ENCODE data around the gene ATXN10.

The ATXN10 gene

DNA sequence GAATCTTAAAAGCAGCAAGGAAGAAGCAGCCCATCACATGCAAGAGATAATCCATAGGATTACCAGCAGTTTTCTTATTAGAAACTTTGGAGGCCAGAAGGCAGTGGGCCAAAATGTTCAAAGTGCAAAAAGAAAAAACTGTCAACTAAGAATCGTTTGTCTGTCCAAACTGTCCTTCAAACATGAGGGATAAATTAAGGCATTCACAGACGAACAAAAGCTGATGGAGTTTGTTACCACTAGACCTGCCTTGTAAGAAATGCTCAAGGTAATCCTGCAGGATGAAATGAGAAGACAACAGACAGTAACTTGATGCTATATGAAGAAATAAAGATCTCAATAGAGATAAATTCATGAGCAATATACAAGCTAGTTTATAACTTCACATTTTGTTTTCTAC is 154.9 kb downstream of the ATXN10 start:
- DNase-seq (ENCODE audit: low read depth) = no peak

DNA sequence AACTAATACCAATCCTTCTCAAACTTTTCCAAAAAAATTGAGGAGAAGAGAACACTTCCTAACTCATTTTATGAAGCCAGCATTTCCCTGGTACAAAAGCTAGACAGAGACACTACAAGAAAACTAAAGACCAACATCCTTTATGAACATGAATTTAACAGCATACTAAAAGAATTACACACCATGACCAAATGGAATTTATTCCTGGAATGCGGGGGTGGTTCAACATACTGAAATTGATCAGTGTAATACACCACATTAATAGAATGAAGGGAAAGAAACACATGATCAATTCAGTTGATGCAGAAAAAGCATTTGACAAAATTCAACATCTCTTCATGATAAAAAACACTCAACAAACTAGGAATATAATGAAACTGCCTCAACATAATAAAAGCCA is 157.2 kb downstream of the ATXN10 start:
- no peak for DNase-seq (ENCODE audit: low read depth)

DNA sequence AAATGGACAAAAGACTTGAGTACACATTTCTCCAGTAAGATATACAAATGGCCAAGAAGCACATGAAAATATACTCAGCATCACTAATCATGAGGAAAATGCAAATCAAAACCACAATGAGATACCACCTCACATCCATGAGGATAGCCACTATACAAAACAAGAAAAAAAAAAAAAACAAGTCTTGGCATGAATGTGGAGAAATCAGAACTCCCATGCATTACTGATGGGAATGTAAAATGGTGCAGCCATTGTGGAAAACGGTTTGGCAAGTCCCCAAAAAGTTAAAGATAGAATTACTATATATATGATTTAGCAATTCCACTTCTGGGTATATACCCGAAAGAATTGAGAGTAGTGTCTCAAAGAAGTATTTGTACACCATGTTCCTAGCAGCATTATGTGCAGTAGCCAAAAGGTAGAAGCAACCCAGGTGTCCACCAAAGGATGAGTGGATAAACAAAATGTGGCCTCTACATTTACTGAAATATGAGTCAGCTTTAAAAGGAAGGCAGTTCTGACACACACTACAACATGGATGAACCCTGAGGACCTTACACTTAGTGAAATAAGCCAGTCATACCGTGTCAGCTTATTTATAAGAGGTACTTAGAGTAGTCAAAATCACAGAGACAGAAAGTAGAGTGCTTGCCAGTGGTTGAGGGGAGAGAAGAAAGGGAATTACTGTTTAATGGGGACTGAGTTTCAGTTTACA is 159.1 kb downstream of the ATXN10 start:
- no peak for DNase-seq (ENCODE audit: low read depth)

DNA sequence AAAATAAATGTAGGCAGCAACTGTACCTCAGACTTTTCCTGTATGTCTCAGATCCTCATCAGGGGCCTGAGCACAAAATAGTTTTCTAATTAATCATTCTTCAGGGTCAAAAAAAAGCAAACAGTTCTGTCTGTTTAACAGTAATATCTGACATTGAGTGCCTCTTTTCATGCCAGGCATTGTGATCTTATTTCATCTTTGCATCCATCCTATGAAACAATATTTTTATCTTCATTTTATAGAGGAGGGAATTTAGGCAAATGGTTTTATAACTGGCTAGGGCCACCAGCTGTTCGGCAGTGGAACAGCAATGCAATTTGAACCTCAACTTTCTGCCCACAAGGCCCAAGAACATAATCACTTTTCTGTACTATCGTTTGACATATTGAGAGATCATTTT is 159.8 kb downstream of the ATXN10 start:
- no peak for DNase-seq (ENCODE audit: low read depth)

- DNase-seq (ENCODE audit: low read depth) = no peak
Observed at GRCh38 chr22:45832180-45832579, 160.5 kb downstream of the ATXN10 start.

DNA sequence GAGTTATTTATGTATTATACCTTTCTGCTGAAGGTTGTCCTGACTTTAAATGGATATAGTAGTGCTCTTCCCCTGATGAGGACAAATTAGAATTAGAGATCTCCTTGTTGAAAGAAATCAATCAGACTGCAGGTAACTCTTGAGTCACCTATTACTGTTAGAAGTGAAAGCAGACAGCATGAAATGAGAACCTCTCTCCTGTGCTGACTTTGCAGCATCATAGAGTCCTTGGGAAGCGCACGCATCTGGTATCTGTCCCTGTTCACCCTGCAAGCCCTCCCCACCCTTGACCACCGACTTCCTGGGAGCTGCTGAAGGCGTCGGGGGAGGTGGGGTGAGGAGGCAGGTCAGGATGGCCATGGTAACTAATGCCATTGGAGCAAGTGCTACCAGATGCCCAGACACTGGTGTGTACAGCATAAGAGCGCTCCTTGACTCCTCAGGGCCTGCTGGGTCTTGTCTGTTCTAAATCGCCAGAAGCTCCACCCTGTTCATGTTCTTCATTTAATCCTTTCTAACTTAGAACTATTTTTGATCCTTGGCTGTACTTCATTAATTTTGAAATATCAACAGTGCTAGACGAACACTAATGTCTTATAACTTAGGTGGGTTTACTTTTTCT is 161.4 kb downstream of the ATXN10 start:
- no peak for DNase-seq (ENCODE audit: low read depth)

- DNase-seq (ENCODE audit: low read depth) = no peak
Observed at GRCh38 chr22:45833613-45834012, 162.0 kb downstream of the ATXN10 start.

DNA sequence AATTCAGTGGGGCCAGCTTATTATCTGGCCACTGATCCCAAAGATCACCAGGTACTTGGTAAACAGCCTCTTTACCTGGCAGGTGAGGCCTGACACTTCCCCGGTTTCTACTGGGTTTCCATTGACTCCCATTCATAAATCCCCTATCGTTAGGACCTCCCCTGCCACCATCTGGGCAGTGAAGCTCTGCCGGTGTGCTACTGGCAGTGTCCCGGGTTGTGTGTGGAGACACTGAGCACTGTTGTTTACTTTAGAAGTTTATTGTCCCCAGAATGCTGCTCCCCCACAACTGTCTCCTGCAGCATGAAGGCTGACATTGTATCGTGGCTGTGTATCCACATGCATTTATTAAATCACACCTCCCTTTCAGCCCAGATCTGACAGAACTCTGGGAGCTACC is 162.6 kb downstream of the ATXN10 start:
- no peak for DNase-seq (ENCODE audit: low read depth)

DNA sequence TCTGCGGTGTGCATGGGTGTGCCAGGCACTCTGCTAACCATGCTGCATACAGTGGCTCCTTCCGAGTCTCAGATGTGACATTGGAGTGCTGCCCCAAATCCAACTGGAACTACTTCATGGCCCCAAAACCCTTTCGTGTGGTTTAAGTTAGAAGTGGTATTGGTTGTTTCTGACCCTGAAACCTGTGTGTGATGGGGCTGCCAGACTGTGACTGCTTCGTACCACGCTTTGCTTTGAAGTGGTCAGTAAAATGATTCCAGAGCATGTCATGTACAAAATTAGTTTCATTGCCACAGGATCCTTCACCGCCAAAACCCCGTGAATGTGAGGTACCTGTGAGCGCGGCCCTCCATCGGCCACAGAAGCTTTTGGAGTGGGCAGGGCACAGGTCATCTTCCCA is 163.2 kb downstream of the ATXN10 start:
- no peak for DNase-seq (ENCODE audit: low read depth)

GRCh38 chr22:45836418-45837169 is 165.0 kb downstream of the ATXN10 start:
- DNase-seq (ENCODE audit: low read depth) = no peak

- no peak for DNase-seq (ENCODE audit: low read depth)
Observed at GRCh38 chr22:45837508-45837907, 165.9 kb downstream of the ATXN10 start.

- DNase-seq (ENCODE audit: low read depth) = no peak
Observed at GRCh38 chr22:45838305-45838887, 166.8 kb downstream of the ATXN10 start.

DNA sequence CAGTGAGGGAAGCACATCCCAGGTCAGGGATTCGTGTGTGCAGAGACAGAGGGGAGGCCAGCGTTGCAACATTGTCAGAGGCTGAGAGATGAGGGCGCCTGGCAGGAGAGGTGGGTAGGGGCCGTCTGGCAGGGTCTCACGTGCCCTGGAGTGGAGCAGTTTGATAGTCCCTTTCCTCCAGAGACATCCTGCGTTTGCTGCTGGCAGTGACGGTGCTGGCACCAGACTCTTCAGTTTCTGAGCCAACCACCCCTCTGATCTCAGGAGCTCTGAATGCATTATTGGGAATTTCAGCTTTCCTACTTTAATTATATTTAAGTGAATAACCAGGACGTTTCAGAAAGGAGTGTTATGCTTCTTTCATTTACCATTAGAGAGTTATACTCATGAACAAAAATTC is 168.8 kb downstream of the ATXN10 start:
- no peak for DNase-seq (ENCODE audit: low read depth)

DNA sequence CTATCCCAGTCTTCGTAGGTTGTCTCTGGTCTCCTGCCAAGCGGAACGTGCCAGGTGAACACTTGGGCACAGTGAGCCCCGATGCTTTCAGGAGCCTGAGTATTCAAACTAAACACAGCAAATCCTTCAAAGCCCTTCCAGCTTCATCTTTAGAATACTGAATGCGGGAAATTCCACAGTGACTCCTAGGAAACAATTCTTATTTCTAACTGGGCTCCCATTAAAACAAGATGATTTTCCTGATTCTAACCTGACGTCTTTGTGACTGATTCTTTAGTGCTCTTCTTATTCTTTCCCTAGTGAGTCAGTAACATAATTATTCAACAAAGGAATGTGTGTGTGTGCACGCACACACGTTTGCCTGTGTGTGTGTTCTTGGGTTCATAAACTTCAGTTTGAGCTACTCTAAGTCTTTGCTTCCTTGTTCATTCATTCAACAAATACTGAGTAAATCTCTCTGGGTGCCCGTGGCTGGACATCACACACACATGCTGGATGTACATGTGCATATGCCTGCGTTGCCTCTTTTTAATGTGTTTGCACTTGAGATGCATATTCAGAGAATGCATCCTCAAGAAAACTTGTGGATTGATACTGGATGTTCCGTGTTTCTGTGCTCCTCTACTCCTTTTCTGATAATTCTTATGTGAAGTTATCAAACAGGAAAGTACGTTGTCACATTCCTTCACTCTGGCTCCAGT is 170.8 kb downstream of the ATXN10 start:
- peak; percentile 17 for DNase-seq (ENCODE audit: low read depth)

- no peak for DNase-seq (ENCODE audit: low read depth)
Observed at GRCh38 chr22:45843031-45843430, 171.4 kb downstream of the ATXN10 start.

DNA sequence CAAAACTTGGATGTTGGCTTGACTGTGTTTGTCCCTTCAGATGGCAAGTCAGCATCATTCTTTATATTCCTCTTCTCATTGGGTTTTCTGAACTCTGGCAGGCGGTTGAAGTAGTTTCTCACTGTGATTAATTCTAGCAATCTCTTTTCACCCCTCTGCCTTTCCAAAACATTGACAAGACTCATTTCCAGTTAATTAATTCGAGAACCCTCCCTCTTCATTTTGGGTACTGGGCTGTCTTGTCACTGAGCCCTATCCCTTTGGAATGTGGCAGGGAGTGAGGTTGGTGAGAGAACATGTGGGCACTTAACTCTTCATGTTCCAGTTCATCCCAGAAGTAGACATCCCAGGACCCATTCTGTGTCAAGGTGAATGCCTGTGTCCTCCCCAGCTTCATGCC is 172.4 kb downstream of the ATXN10 start:
- DNase-seq (ENCODE audit: low read depth) = no peak

DNA sequence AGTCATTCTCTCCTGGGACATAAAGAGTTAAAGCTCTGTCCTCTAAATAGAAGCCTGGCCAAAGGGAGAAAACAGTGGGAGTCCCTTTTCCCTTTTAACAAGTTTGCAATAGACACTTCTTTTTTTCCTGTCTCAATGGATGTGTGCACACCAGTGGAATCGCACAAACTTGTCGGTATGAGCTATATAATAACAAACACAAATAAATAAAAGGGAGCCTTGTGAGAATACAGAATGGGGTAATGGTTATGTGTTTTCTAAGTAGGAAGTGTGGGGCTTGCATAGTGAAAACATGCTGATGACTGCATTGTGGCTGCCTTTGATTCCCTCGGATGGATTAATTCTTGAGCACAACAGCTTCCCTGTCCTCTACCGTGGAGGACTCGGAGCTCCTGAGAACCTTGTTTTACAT is 173.4 kb downstream of the ATXN10 start:
- no peak for DNase-seq (ENCODE audit: low read depth)

GRCh38 chr22:45846952-45847351 is 175.3 kb downstream of the ATXN10 start:
- DNase-seq (ENCODE audit: low read depth) = no peak

GRCh38 chr22:45848904-45849303 is 177.3 kb downstream of the ATXN10 start:
- no peak for DNase-seq (ENCODE audit: low read depth)

DNA sequence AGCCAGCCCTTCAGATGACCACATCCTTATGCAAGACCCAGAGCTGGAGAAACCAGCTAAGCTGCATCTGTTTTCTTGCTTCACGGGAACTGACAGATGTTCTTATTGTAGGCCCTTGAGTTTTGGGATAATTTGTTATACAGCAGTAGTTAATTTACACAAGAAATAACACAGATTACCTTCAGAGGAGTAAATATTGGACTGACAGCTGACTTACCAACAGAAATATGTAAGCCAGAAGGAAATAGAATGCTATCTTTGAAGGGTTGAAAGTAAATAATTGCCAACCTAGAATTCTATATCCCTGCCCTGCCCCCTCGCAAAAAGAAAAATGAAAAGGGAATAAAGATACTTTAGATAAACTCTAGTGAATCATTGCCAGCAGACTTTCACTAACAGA is 181.2 kb downstream of the ATXN10 start:
- no peak for DNase-seq (ENCODE audit: low read depth)

- no peak for DNase-seq (ENCODE audit: low read depth)
Observed at GRCh38 chr22:45855961-45856360, 184.3 kb downstream of the ATXN10 start.

GRCh38 chr22:45857519-45857918 is 185.9 kb downstream of the ATXN10 start:
- no peak for DNase-seq (ENCODE audit: low read depth)
